Adrenal gland (tissue), 5 donors: Measurements from ENCODE around the gene UBA52.

Experiments used
- CTCF ChIP-seq, 6 experiments: fragments of 450-650 bp in 4 of 6; fragments of 200-600 bp in 2 of 6; sonication (generic) in 1 of 6; IDR thresholded peaks; 1 replicate in 5 of 6; 2 replicates in 1 of 6; pipeline versions ENCODE4 v1.5.1 to v1.8.0; 2016 to 2021; ENCODE audit warnings: antibody characterized with exemption in 6 of 6, mild to moderate bottlenecking in 2 of 6, moderate library complexity in 1 of 6
- POLR2A ChIP-seq, 2 donors: fragments of 450-650 bp; IDR thresholded peaks; one replicate each; pipeline ENCODE4 v1.6.1; 2017; ENCODE audit warnings: antibody characterized with exemption in 2 of 2, mild to moderate bottlenecking in 2 of 2, moderate library complexity in 1 of 2
- donor health status: DM: no; HTN: no; CAD: no.

GRCh38 chr19:18626906-18627305, 55.2 kb downstream of the UBA52 start:
- TF ChIP-seq CTCF (IDR thresholded peaks at IDR 0.05) (no peak), POLR2A (IDR thresholded peaks at IDR 0.05) (no peak)
